HG03196 (cell line): ENCODE measurements around the gene CCR5AS.
A peak's percentile ranks its signal among the peaks of the same experiment; 100 is the strongest.
"Not testable (repeated sequence)": the region's sequence is repeated elsewhere in the genome, so short reads cannot be mapped to it uniquely, and the experiment has no call there.

Experiments used
- ATAC-seq: cut with Tn5 transposase; IDR thresholded peaks from one replicate; pipeline ENCODE4 v1.9.1; 2021; ENCODE audit not compliant: unreplicated experiment

The CCR5AS gene

GRCh38 chr3:46406788-46407611, at the start of gene CCR5AS, which contains the start of gene CCRL2:
CCR5AS (minus strand) TSS chr3:46407066.
CCRL2 (plus strand) TSS chr3:46407259; CDS start chr3:46408080, 821 bp downstream.
- ATAC-seq: no peak

GRCh38 chr3:46456118-46456517, 49.3 kb upstream of the CCR5AS start:
- ATAC-seq: no peak

- no peak for ATAC-seq
These were observed 48.6 kb upstream of the CCR5AS start for GRCh38 chr3:46455231-46456115.

GRCh38 chr3:46454606-46455005, 47.7 kb upstream of the CCR5AS start:
- no peak for ATAC-seq

DNA sequence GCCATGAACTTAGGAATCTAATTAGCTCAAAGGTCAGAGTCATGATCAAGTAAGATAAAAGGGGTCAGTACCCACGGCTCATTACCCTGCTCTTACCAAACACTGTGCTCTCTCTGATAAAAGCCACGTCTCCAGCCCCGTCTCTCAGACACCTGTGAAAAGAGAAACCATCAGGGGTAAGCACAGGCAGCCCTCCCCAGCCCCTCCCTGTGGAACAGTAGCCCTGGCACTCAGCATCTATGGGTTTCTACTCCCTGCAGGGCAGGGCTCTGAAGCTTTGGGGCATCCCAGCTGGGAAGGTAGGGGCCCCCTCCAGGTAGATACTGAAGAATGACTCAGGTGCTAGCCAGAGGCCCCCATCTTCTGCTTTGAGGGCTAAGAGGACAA, 47.3 kb upstream of the CCR5AS start:
- ATAC-seq: no peak

- no peak for ATAC-seq
These were observed 46.8 kb upstream of the CCR5AS start for GRCh38 chr3:46453526-46454208.

DNA sequence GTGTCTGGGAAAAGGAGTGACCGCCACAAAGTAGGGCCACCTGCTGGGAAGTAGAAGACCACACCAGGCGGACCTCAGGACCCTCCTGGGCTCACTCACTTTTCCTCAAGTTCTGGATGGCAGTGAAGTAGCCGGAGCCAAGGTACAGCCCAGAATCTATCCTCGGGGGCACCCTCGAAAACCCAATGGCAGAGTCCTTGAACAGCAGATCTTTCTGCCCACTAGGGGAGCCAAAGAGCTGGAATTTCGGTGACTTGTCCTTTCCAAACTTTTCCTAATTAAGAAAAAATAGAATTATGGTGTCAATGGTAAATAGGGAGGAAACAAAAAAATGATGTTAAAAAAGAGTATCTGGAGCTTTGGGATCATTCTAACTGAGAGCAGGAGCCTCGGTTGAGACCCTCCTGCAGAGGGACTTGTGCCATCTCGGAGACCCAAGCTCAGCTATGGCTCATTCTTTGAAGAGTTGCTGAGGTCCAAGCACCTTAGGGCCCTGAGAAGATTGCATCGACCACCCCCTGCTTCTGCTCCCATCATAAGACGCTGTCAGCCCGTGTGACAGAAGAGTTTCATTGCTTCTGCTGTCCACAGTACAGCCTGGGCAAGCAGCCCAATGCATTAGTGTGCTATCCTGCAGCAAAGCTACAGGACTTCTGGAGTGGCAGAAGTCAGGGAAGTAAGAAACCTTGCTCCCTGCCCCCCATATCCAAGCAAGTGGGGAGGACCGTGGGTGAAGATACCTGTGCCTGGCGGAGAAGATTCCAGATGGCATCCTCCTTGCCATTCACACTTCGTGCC, 43.1 kb upstream of the CCR5AS start:
- ATAC-seq: no peak

DNA sequence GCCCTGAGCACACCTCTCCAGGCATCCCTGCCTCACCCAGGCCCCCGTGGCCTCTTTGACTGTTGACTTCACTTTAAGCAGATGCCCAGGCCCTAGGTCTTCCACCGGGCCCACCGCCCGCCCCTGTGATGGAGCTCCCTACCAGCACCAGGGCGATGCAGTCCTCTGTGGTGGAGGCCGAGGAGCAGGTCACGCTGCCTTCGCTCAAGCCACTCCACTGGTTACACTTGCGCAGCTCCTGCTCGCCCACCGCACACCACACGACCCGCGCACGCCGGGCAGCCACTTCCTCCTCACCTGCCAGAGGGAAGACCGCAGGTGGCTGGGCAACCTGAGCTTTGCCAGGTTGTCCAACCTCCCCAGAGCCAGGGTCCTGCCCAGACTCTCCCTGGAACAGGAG, 41.9 kb upstream of the CCR5AS start:
- ATAC-seq: no peak

DNA sequence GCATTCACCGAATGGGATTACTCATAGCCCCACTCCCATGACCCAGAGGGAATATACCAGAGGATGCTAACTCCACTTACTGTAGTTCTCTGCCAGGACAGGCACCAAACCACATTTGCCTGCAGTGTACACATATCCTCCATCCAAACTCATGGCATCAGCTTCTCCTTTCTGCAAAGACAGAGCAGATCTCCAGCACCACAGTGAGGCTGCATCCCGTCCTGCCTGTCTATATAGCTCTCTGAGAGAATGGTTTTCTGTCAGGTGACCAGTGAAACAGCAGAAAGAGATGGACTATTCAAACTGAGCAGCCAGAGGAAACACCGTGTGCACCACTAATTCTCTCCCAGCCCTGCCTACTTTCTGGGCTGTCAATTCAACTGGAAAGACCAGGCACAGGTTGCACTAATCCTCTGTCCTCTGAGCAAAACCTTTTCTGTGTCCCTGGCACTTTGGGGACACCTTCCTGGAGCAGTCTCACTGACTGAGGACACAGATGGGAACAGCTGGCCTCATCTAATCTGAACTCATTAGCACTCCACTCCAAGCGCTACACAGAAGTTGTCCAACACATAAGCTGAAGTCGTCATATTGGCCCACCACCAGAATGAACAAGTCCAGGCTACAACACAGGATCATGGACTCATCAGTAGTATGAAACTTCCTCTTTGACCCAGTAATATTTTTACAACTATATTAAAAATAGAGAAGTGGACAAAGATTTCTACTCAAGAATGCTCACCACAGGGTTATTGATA, 40.5 kb upstream of the CCR5AS start:
- ATAC-seq: no peak

DNA sequence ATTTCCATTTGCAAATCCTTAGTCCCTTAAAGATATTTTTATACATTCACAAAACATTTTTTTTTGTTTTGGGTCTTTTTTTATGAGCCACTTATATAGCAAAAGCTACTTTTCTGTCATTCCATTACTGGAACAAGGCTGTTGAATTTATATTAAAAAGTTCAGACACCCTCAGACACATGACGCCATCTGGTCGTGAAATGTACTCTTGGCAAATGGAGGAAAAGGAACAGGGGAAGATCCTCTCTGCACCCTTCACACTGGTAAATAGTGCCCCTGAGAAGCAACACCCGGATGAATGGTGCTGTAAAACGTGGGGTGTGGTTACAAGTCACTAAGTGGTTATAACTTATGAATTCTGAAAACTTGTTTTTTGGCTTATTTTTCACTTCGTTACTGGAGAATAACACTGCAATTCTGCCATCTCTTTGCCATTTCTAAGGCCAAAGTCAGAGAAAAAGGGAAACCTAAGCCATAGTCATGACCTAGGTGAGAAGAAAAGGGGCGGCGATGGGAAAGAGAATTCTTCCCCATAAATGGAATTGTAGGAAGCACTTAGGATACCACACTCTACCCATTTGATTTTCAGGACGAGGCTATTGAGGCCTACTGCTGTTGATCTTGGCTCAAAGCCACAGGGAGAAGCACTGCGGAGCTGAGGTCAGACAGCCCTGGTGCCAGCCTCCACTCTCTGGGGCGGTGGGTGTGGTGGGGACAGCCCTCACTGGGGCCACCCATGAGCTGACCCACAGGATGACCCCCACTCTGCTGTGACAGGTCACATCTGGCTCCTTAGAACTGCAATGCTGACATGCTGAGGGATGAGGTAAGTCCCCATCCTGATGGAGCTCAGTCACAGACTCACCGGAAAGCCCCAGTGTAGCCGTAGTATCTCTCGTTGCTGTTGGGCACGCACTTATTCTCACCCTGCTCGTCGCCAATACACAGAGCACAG, 36.0 kb upstream of the CCR5AS start:
- ATAC-seq: no peak

GRCh38 chr3:46440531-46441294, 33.8 kb upstream of the CCR5AS start:
- ATAC-seq: peak; percentile 65

GRCh38 chr3:46438831-46439230, 32.0 kb upstream of the CCR5AS start:
- ATAC-seq: no peak

- ATAC-seq: no peak
These were observed 28.3 kb upstream of the CCR5AS start for GRCh38 chr3:46435081-46435726.

DNA sequence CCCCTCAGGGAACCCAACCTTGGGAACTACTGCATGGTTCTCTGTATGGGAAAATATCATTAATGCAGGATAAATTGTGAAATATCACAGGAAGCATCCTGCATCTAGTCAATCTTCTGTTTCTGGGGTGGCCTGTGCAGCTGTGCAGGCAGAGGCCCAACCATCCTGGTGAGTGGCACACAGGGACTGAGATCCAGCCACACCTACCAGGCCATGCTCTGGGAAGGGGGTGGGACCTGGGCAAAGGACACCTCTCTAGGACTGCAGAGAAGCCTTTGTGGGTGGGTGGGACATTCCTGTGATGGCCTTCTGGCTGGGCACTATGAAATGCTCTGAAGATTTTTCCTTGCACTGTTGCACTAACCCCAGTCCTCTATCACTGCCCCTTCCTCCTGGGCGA, 27.0 kb upstream of the CCR5AS start:
- ATAC-seq: no peak

- not testable (repeated sequence) for ATAC-seq
These were observed 26.3 kb upstream of the CCR5AS start for GRCh38 chr3:46433118-46433517.

DNA sequence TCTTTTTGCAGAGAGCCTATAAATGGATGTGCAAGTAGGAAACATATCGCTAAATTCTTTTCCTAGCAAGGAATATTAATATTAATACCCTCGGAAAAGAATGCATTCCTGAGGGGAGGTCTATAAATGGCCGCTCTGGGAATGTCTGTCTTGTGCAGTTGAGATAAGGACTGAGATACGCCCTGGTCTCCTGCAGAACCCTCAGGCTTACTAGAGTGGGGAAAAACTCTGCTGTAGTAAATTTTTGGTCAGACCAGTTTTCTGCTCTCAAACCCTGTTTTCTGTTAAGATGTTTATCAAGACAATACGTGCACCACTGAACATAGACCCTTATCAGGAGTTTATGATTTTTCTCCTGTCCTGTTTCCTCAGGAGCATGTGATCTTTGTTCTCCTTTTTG, 25.0 kb upstream of the CCR5AS start:
- ATAC-seq: not testable (repeated sequence)

GRCh38 chr3:46430879-46431278, 24.0 kb upstream of the CCR5AS start:
- ATAC-seq: not testable (repeated sequence)
